ENCODE data around the gene PLXNA4.

PLXNA4 gene

GRCh38 chr7:132403465-132404110 lies 172.7 kb downstream of the PLXNA4 start:
- no peaks in the 10 kb centered on the region for H3K27me3 ChIP-seq (ENCODE audit: insufficient read depth, low read length, poor library complexity)
- no peak overlapping the region for H2BK15ac ChIP-seq (replicated peaks; ENCODE audit: low read depth)
- no peak overlapping the region for H3K9ac ChIP-seq (ENCODE audit: low read length)
- H3K56ac ChIP-seq (ENCODE audit: low read length) = no peak overlapping the region
- WGBS (ENCODE audit: extremely low coverage, insufficient coverage, low lambda C conversion rate) = no CpG with 5 or more reads among the region's 11 CpGs
- no peaks in the 10 kb centered on the region for H3K79me1 ChIP-seq (ENCODE audit: low read length)
- no peak overlapping the region for H2BK5ac ChIP-seq (ENCODE audit: low read length)
- DNase-seq = peak; percentile 25
- no peak overlapping the region for H3K4me3 ChIP-seq (ENCODE audit: low read length)
- H3K18ac ChIP-seq (ENCODE audit: low read length) = no peak overlapping the region
- H3K36me3 ChIP-seq (ENCODE audit: control insufficient read depth, insufficient read depth, low read length) = no peaks in the 10 kb centered on the region
- H3K79me2 ChIP-seq (ENCODE audit: control insufficient read depth, insufficient read depth, low read length) = no peaks in the 10 kb centered on the region
- H4K5ac ChIP-seq (ENCODE audit: low read length) = no peak overlapping the region
- no peak overlapping the region for H2AK5ac ChIP-seq (ENCODE audit: low read length)
- H3K4me1 ChIP-seq (ENCODE audit: control insufficient read depth, low read depth, low read length) = peaks cover 2% of the 10 kb centered on the region
- H2BK120ac ChIP-seq (ENCODE audit: low read depth, low read length) = no peak overlapping the region
- H3K4me2 ChIP-seq (ENCODE audit: low read length) = no peak overlapping the region
- no peak overlapping the region for H3K4ac ChIP-seq (ENCODE audit: low read depth, low read length)
- H3K27ac ChIP-seq (ENCODE audit: low read depth, low read length) = no peak overlapping the region
- no peak overlapping the region for H4K8ac ChIP-seq (ENCODE audit: low read depth, low read length)
- no peak overlapping the region for H3K23ac ChIP-seq (ENCODE audit: low read length)

GRCh38 chr7:132402751-132403245 lies 173.5 kb downstream of the PLXNA4 start:
- no peak overlapping the region for H3K4me2 ChIP-seq (ENCODE audit: low read length)
- H3K79me2 ChIP-seq (ENCODE audit: control insufficient read depth, insufficient read depth, low read length) = no peaks in the 10 kb centered on the region
- no peak overlapping the region for H3K27ac ChIP-seq (ENCODE audit: low read depth, low read length)
- H3K4ac ChIP-seq (ENCODE audit: low read depth, low read length) = no peak overlapping the region
- no peak overlapping the region for H3K9ac ChIP-seq (ENCODE audit: low read length)
- no peak overlapping the region for H3K18ac ChIP-seq (ENCODE audit: low read length)
- no peak overlapping the region for H2BK5ac ChIP-seq (ENCODE audit: low read length)
- H4K8ac ChIP-seq (ENCODE audit: low read depth, low read length) = no peak overlapping the region
- H3K4me3 ChIP-seq (ENCODE audit: low read length) = no peak overlapping the region
- peaks cover 2% of the 10 kb centered on the region for H3K4me1 ChIP-seq (ENCODE audit: control insufficient read depth, low read depth, low read length)
- DNase-seq = no peak
- H3K56ac ChIP-seq (ENCODE audit: low read length) = no peak overlapping the region
- no peak overlapping the region for H4K5ac ChIP-seq (ENCODE audit: low read length)
- H2BK120ac ChIP-seq (ENCODE audit: low read depth, low read length) = no peak overlapping the region
- H3K27me3 ChIP-seq (ENCODE audit: insufficient read depth, low read length, poor library complexity) = no peaks in the 10 kb centered on the region
- no peak overlapping the region for H2BK15ac ChIP-seq (replicated peaks; ENCODE audit: low read depth)
- H3K79me1 ChIP-seq (ENCODE audit: low read length) = no peaks in the 10 kb centered on the region
- H3K23ac ChIP-seq (ENCODE audit: low read length) = no peak overlapping the region
- no peak overlapping the region for H2AK5ac ChIP-seq (ENCODE audit: low read length)
- WGBS (ENCODE audit: extremely low coverage, insufficient coverage, low lambda C conversion rate) = no CpG with 5 or more reads among the region's 8 CpGs
- no peaks in the 10 kb centered on the region for H3K36me3 ChIP-seq (ENCODE audit: control insufficient read depth, insufficient read depth, low read length)

GRCh38 chr7:132402096-132402495 lies 174.2 kb downstream of the PLXNA4 start:
- Histone ChIP-seq H2BK120ac (ENCODE audit: low read depth, low read length) (no peak overlapping the region), H3K18ac (ENCODE audit: low read length) (no peak overlapping the region), H3K56ac (ENCODE audit: low read length) (no peak overlapping the region), H3K4me1 (ENCODE audit: control insufficient read depth, low read depth, low read length) (peaks cover 2% of the 10 kb centered on the region), H2AK5ac (ENCODE audit: low read length) (no peak overlapping the region), H3K23ac (ENCODE audit: low read length) (no peak overlapping the region), H3K4ac (ENCODE audit: low read depth, low read length) (no peak overlapping the region), H3K9ac (ENCODE audit: low read length) (no peak overlapping the region), H4K5ac (ENCODE audit: low read length) (no peak overlapping the region), H3K4me3 (ENCODE audit: low read length) (no peak overlapping the region), H4K8ac (ENCODE audit: low read depth, low read length) (no peak overlapping the region), H3K79me2 (ENCODE audit: control insufficient read depth, insufficient read depth, low read length) (no peaks in the 10 kb centered on the region), H3K27ac (ENCODE audit: low read depth, low read length) (no peak overlapping the region), H2BK15ac (replicated peaks; ENCODE audit: low read depth) (no peak overlapping the region), H3K27me3 (ENCODE audit: insufficient read depth, low read length, poor library complexity) (no peaks in the 10 kb centered on the region), H2BK5ac (ENCODE audit: low read length) (no peak overlapping the region), H3K79me1 (ENCODE audit: low read length) (no peaks in the 10 kb centered on the region), H3K36me3 (ENCODE audit: control insufficient read depth, insufficient read depth, low read length) (no peaks in the 10 kb centered on the region), H3K4me2 (ENCODE audit: low read length) (no peak overlapping the region)
- WGBS (ENCODE audit: extremely low coverage, insufficient coverage, low lambda C conversion rate) = no CpG with 5 or more reads among the region's 5 CpGs
- no peak for DNase-seq

GRCh38 chr7:132400561-132401142 lies 175.6 kb downstream of the PLXNA4 start:
- Histone ChIP-seq H2BK120ac (ENCODE audit: low read depth, low read length) (no peak overlapping the region), H3K27me3 (ENCODE audit: insufficient read depth, low read length, poor library complexity) (no peaks in the 10 kb centered on the region), H3K27ac (ENCODE audit: low read depth, low read length) (no peak overlapping the region), H2BK15ac (replicated peaks; ENCODE audit: low read depth) (no peak overlapping the region), H3K36me3 (ENCODE audit: control insufficient read depth, insufficient read depth, low read length) (no peaks in the 10 kb centered on the region), H3K56ac (ENCODE audit: low read length) (no peak overlapping the region), H4K5ac (ENCODE audit: low read length) (no peak overlapping the region), H3K79me2 (ENCODE audit: control insufficient read depth, insufficient read depth, low read length) (no peaks in the 10 kb centered on the region), H3K4me2 (ENCODE audit: low read length) (no peak overlapping the region), H3K23ac (ENCODE audit: low read length) (no peak overlapping the region), H3K4me3 (ENCODE audit: low read length) (no peak overlapping the region), H2AK5ac (ENCODE audit: low read length) (no peak overlapping the region), H3K9ac (ENCODE audit: low read length) (no peak overlapping the region), H4K8ac (ENCODE audit: low read depth, low read length) (no peak overlapping the region), H3K4me1 (ENCODE audit: control insufficient read depth, low read depth, low read length) (peaks cover 2% of the 10 kb centered on the region), H3K18ac (ENCODE audit: low read length) (no peak overlapping the region), H2BK5ac (ENCODE audit: low read length) (no peak overlapping the region), H3K79me1 (ENCODE audit: low read length) (no peaks in the 10 kb centered on the region), H3K4ac (ENCODE audit: low read depth, low read length) (no peak overlapping the region)
- WGBS (ENCODE audit: extremely low coverage, insufficient coverage, low lambda C conversion rate) = no CpG with 5 or more reads among the region's 10 CpGs
- no peak for DNase-seq

GRCh38 chr7:132399367-132399766 lies 176.9 kb downstream of the PLXNA4 start:
- no peak overlapping the region for H4K5ac ChIP-seq (ENCODE audit: low read length)
- H2BK120ac ChIP-seq (ENCODE audit: low read depth, low read length) = no peak overlapping the region
- H3K4me1 ChIP-seq (ENCODE audit: control insufficient read depth, low read depth, low read length) = peaks cover 2% of the 10 kb centered on the region
- no peaks in the 10 kb centered on the region for H3K36me3 ChIP-seq (ENCODE audit: control insufficient read depth, insufficient read depth, low read length)
- no peaks in the 10 kb centered on the region for H3K27me3 ChIP-seq (ENCODE audit: insufficient read depth, low read length, poor library complexity)
- H3K4ac ChIP-seq (ENCODE audit: low read depth, low read length) = no peak overlapping the region
- no peak overlapping the region for H3K4me3 ChIP-seq (ENCODE audit: low read length)
- WGBS (ENCODE audit: extremely low coverage, insufficient coverage, low lambda C conversion rate) = no CpG with 5 or more reads among the region's 4 CpGs
- H3K23ac ChIP-seq (ENCODE audit: low read length) = no peak overlapping the region
- no peak overlapping the region for H3K9ac ChIP-seq (ENCODE audit: low read length)
- H3K4me2 ChIP-seq (ENCODE audit: low read length) = no peak overlapping the region
- no peak for DNase-seq
- no peaks in the 10 kb centered on the region for H3K79me1 ChIP-seq (ENCODE audit: low read length)
- no peak overlapping the region for H2BK15ac ChIP-seq (replicated peaks; ENCODE audit: low read depth)
- no peak overlapping the region for H4K8ac ChIP-seq (ENCODE audit: low read depth, low read length)
- H3K18ac ChIP-seq (ENCODE audit: low read length) = no peak overlapping the region
- no peaks in the 10 kb centered on the region for H3K79me2 ChIP-seq (ENCODE audit: control insufficient read depth, insufficient read depth, low read length)
- H2BK5ac ChIP-seq (ENCODE audit: low read length) = no peak overlapping the region
- no peak overlapping the region for H3K56ac ChIP-seq (ENCODE audit: low read length)
- H3K27ac ChIP-seq (ENCODE audit: low read depth, low read length) = no peak overlapping the region
- H2AK5ac ChIP-seq (ENCODE audit: low read length) = no peak overlapping the region
